Activated B cell treated with CpG ODN at 0.5 μM for 24 hours (primary cell): ENCODE measurements around the gene AUTS2. TPM values are rescaled to one million over a fixed set of nuclear protein-coding genes. Genes with fewer than 3 reads are reported as not detected.

Experiments used
- ATAC-seq: fragments of 200-7000 bp; cut with Tn5 transposase; one replicate; pipeline ENCODE4 v1.10.0; 2021; ENCODE audit warnings: low read depth, mild to moderate bottlenecking, moderate library complexity
- CTCF ChIA-PET: fragments of 350-600 bp; sonication (Branson Sonifier 250); formaldehyde crosslinking; loops from one replicate; lab custom pipeline; 2021; ENCODE audit warnings: antibody characterized with exemption; lab: Charles Lee
- POLR2A ChIA-PET: fragments of 350-600 bp; sonication (Branson Sonifier 250); formaldehyde crosslinking; loops from one replicate; lab custom pipeline; 2021; ENCODE audit warnings: antibody characterized with exemption; lab: Charles Lee
- DNase-seq: peaks from one replicate; pipeline ENCODE4 v3.0.0; 2022
- H3K27ac Mint-ChIP-seq: one replicate; pipeline ENCODE4 v1.8.0; 2020; ENCODE audit warnings: mixed read lengths
- H3K27me3 Mint-ChIP-seq: one replicate; pipeline ENCODE4 v1.8.0; 2021; ENCODE audit warnings: mixed read lengths
- H3K36me3 Mint-ChIP-seq: one replicate; pipeline ENCODE4 v1.8.0; 2021; ENCODE audit warnings: low read depth, mixed read lengths
- H3K4me1 Mint-ChIP-seq: one replicate; pipeline ENCODE4 v1.8.0; 2021; ENCODE audit warnings: mixed read lengths
- H3K4me3 Mint-ChIP-seq: one replicate; pipeline ENCODE4 v1.8.0; 2020; ENCODE audit warnings: mild to moderate bottlenecking, mixed read lengths
- H3K9me3 Mint-ChIP-seq: one replicate; pipeline ENCODE4 v1.8.0; 2020; ENCODE audit warnings: mixed read lengths
- intact Hi-C: fragments of 100-400 bp; cut with micrococcal nuclease; formaldehyde crosslinking; loops from one replicate; pipeline ENCODE4 v1.15.1; 2024
- total RNA-seq: library from RNA; stranded (reverse); gene quantifications from 2 replicates; pipeline ENCODE4 v1.2.3, GENCODE V29; 2022
- TF ChIP-seq, protein P1 (sequence below): fragments of 200-600 bp; IDR thresholded peaks from one replicate; pipeline ENCODE4 v1.8.0; 2022; ENCODE audit warnings: antibody characterized with exemption, mild to moderate bottlenecking

Gene AUTS2
- total RNA-seq, 1 donor from 2014 or later, result 15.9 TPM

DNA sequence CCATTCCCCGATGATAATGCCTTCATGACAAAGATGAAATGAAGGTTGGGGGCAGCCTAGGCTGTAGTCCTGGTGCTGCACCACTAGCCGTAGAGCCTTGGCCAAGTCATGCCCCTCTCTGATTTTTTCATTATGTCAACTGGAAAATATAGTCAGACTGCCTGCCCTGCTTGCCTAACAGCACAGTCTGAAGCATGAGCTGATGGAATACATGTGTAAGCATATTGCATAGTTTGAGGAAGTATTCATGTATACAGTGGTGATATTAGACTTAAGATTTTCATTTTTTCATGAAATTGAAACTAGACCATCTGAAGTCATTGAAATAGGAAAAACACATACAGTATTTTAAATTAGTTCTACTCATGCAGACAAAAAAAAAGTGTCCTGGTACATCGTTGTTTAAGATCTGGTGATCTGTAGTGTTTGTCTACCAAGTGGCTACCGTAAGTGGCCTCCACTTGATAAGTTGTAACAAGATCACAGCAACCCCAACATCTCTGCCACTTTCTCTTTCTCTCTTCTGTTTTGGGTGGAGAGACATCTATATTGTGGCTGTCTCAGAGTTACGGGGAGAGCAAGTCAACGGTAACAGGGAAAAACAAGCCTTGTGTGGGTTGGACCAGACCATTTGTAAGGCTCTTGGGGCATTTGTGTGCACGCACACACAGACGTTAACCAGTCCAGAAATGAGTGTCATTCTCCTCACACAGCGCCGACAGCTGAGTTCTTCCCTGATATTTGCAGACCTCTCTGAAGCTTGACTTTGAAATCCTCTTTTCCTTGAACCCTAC is 817.1 kb downstream of the AUTS2 start:
- no peak overlapping the region for H3K27ac Mint-ChIP-seq

DNA sequence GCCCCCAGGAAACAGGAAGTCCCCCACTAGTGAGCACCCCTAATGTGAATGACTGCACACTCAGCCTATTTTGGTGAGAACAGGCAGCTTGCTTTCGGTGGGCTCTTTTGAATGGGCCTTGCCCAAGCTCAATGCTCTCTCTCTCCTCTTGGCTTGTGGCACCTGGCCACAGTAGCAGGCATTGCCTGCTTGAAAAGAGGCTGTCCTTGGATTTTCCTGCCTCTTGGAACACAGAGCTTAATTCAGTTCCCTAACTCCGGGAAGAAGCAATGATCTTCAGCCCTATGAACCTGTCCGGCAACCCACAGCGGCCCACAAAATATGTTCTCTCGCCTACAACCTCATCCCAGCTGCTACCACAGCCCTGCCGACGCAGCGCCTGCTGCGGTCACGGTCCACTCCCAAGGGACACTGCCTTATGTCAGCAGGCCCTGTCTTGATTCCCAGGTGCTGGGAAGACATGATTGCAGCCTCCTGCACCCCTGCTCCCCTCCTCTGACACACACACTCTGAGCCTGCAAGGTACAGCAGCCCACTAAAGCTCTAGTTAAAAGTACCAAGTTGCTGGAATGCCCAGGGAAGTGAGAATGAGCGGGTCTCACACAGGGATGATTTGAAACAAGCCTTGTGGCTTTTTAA is 818.2 kb downstream of the AUTS2 start:
- DNase-seq (no peak), ATAC-seq (peak; percentile 75)
- ChIA-PET CTCF (no interaction called here), POLR2A (no interaction called here)
- H3K36me3 Mint-ChIP-seq, result peaks cover 1% of the 10 kb centered on the region
- intact Hi-C loops, result loop anchor here (10.0 kb wide), 1 partner anchor 278 kb away; no protein-coding TSS in a partner anchor
- H3K27me3 Mint-ChIP-seq, result no peaks in the 10 kb centered on the region
- peak overlapping the region; percentile 32 for H3K27ac Mint-ChIP-seq
- TF ChIP-seq, protein P1, sequence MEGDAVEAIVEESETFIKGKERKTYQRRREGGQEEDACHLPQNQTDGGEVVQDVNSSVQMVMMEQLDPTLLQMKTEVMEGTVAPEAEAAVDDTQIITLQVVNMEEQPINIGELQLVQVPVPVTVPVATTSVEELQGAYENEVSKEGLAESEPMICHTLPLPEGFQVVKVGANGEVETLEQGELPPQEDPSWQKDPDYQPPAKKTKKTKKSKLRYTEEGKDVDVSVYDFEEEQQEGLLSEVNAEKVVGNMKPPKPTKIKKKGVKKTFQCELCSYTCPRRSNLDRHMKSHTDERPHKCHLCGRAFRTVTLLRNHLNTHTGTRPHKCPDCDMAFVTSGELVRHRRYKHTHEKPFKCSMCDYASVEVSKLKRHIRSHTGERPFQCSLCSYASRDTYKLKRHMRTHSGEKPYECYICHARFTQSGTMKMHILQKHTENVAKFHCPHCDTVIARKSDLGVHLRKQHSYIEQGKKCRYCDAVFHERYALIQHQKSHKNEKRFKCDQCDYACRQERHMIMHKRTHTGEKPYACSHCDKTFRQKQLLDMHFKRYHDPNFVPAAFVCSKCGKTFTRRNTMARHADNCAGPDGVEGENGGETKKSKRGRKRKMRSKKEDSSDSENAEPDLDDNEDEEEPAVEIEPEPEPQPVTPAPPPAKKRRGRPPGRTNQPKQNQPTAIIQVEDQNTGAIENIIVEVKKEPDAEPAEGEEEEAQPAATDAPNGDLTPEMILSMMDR, result no peak
- H3K9me3 Mint-ChIP-seq, result no peaks in the 10 kb centered on the region
- peaks cover 28% of the 10 kb centered on the region for H3K4me1 Mint-ChIP-seq
- peak overlapping the region; percentile 16 for H3K4me3 Mint-ChIP-seq

More for the DNA sequence above, 817.1 kb downstream of the AUTS2 start:
- H3K36me3 Mint-ChIP-seq, result peaks cover 1% of the 10 kb centered on the region
- H3K4me1 Mint-ChIP-seq, result peaks cover 35% of the 10 kb centered on the region
- ChIA-PET CTCF (no interaction called here), POLR2A (no interaction called here)
- no peaks in the 10 kb centered on the region for H3K27me3 Mint-ChIP-seq
- intact Hi-C loops, result loop anchor here (10.0 kb wide), 1 partner anchor 279 kb away; no protein-coding TSS in a partner anchor
- H3K9me3 Mint-ChIP-seq, result no peaks in the 10 kb centered on the region
- TF ChIP-seq, protein P1, result no peak
- ATAC-seq (peak; percentile 53), DNase-seq (no peak)
- peak overlapping the region; percentile 24 for H3K4me3 Mint-ChIP-seq

DNA sequence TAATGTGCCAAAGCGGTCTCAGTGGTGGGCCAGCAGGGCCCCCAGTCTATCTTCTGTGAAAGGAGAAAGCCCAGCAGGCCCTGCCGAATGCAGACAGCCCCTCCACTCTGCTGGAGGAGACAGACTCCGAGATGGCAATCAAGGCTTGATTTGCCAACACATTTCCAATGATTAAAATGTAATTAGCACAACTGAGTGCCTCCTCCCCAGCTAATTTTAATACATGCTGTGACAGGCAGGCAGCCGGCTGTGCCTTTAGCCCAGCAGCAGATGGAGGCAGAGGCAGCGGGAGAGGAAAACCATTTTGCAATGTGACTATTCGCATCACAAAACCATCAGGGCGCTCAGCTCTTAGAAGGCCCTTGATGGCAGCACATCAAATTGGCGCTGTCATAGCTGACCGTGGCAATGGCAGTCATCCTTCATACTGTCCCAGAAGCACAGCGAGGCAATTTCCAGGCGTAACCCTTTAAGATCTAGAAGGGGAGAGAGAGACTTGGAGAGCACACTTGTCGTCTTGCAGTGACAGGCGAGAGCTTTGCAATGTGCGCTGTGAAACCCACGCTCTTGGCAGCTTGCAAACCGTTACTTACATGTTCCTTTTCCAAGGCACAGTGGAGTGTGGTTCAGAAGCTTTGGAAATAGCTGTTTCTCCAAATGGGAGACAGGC is 818.8 kb downstream of the AUTS2 start:
- H3K27me3 Mint-ChIP-seq, result no peaks in the 10 kb centered on the region
- DNase-seq, result no peak
- TF ChIP-seq, protein P1, result no peak
- POLR2A ChIA-PET, result no interaction called here
- H3K4me3 Mint-ChIP-seq, result no peak overlapping the region
- no peaks in the 10 kb centered on the region for H3K9me3 Mint-ChIP-seq
- H3K27ac Mint-ChIP-seq, result no peak overlapping the region
- intact Hi-C loops, result loop anchor here (10.0 kb wide), 1 partner anchor 278 kb away; no protein-coding TSS in a partner anchor
- ATAC-seq, result no peak
- H3K4me1 Mint-ChIP-seq, result peaks cover 28% of the 10 kb centered on the region
- CTCF ChIA-PET, result no interaction called here
- peaks cover 1% of the 10 kb centered on the region for H3K36me3 Mint-ChIP-seq

DNA sequence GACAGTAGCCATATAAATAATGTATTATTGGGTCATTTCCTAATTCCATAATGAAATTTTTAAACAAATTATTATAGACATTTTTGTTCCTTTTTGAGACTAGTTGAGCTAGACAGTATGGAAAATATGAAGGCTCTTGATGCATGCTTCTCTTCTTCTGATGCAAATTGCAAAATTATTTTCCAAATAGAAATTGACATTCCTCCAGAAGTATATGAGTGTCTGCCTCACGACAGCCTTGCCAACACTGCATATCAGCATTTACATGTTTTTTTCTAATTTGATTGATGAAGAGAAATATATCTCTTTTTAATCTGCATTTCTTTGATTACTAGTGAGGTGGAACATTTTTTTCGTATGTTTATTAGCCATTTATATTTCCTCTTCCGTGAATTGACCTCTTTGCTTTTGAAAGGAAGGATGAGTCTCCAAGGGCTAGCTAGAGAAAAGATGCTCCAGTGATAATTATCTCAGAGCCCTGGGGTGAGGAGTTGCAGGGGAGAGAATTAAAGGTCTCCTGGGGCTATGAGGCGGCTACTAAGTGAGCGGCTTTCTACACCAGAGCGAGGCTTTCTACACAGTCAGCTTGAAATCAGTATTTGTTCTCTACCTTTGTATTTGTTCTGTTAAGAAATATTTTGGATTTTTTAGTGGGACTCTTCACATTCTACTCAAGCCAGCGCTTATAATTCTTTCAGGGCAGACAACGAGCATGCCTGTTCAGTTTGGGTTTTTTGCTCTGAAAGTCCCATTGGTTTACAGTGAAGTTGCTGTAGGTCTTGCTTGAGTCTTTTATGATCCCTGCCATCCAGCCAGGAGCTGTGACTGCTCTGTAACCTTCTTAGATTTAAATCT is 821.5 kb downstream of the AUTS2 start:
- no peak for DNase-seq
- Mint-ChIP-seq H3K36me3 (peaks cover 2% of the 10 kb centered on the region), H3K4me1 (peaks cover 22% of the 10 kb centered on the region), H3K4me3 (no peak overlapping the region), H3K27ac (no peak overlapping the region), H3K27me3 (no peaks in the 10 kb centered on the region), H3K9me3 (no peaks in the 10 kb centered on the region)
- TF ChIP-seq, protein P1, result no peak
- no peak for ATAC-seq
- intact Hi-C loops, result loop anchor here (10.0 kb wide), 1 partner anchor 275 kb away; no protein-coding TSS in a partner anchor
- POLR2A ChIA-PET, result no interaction called here
- CTCF ChIA-PET, result no interaction called here
